ENCODE data around the gene CPLANE2.
"Not testable (repeated sequence)": the region's sequence is repeated elsewhere in the genome, so short reads cannot be mapped to it uniquely, and the experiment has no call there.

The CPLANE2 gene

DNA sequence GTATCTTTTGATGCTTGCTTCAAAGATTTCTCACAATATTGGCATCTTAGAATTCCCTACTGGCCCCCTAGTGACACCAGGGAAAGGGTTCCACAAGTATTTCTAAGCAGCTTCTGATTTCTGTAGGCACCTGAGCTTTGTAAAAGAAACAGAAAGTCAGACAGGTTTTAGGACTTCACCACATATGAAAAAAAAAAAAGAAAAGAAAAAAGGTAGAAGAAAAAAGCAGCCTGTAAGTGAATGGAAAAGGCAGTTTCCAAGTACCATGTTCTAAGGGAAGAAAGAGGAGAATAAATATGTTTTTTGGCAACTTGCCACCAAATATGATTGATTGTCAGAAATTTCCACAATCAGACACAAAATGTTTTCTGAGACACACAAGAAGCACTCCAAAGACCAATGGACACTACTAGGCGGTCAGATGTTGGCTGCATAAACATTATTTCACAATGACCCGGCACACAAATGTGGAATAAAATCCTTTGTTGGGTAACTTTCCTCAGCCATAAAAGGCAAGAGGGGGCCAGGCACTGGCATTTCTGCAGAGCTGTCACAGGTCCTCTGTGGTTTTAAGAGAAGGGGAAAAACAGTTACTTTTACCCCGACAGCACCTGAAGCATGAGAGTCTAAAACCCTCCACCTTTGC is 12.7 kb upstream of the CPLANE2 start:
- TF ChIP-seq, protein P1, sequence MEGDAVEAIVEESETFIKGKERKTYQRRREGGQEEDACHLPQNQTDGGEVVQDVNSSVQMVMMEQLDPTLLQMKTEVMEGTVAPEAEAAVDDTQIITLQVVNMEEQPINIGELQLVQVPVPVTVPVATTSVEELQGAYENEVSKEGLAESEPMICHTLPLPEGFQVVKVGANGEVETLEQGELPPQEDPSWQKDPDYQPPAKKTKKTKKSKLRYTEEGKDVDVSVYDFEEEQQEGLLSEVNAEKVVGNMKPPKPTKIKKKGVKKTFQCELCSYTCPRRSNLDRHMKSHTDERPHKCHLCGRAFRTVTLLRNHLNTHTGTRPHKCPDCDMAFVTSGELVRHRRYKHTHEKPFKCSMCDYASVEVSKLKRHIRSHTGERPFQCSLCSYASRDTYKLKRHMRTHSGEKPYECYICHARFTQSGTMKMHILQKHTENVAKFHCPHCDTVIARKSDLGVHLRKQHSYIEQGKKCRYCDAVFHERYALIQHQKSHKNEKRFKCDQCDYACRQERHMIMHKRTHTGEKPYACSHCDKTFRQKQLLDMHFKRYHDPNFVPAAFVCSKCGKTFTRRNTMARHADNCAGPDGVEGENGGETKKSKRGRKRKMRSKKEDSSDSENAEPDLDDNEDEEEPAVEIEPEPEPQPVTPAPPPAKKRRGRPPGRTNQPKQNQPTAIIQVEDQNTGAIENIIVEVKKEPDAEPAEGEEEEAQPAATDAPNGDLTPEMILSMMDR (IDR thresholded peaks at IDR 0.05; ENCODE audit: borderline replicate concordance, insufficient read depth, low read depth, low read length) = no peak
- H3K4me3 ChIP-seq (ENCODE audit: low read depth, low read length) = no peak overlapping the region

DNA sequence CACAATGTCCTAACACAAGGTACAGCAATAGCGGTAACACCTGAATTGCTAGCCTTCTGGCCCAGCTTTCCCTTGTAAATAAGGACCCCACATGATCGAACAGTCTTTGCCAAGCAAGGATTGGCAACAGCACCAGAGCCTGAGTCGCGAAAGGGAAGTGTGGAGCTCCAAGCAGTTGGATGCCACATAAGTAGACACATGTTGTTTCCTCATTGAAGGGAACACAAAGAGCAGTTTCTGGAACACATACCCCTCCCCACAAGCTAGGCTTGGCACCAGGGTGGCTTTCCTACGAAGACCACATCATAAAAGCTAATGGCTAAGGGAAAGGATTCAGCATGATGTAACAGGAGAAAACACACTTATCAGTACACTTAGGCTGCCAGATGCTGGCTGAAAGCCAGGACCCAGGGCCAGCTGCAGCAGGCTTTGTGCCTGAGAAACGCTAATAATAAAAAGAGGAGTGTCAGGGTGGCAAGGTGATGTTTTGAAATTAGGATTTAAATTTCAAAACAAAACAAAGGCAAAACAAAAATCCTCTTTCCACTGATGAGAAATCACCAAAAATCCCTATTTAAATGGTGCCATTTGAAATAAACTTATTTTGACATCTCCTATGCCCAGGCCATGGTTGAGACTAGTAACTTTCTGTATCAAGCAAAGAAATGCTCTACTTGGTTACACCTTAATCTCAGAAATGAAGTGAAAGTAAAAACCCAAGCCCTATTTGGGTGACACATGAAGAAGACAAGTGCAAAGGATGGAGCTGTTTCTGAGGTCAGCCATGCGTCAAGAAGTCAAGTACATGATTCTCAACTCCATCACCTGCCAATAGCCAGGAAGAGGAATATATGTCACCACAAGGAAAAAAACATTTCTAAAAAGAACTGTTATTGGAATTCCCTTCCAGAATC is 11.9 kb upstream of the CPLANE2 start:
- no peak overlapping the region for H3K4me3 ChIP-seq (ENCODE audit: low read depth, low read length)
- TF ChIP-seq, protein P1 (IDR thresholded peaks at IDR 0.05; ENCODE audit: borderline replicate concordance, insufficient read depth, low read depth, low read length) = no peak

DNA sequence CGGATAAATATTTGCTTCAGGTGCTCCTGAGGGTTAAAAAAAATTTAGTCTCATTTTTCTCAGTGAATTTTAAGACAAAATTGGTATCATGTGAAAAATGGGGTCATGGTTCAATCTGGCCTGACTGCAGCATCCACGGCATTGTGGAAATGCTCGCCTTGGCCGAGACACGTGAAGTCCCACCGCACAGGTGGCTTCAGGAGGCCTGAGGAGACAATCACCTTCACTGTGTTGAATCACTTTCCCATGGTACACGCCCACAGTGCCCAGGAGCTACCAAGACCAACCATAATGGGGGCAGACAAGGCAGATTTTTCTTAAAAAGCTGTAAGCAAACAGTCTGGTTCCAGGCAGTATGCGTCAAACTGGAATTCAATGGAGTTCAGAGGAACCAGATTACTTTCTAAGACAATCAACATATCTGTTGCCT is 11.0 kb upstream of the CPLANE2 start:
- no peak overlapping the region for H3K4me3 ChIP-seq (ENCODE audit: low read depth, low read length)

DNA sequence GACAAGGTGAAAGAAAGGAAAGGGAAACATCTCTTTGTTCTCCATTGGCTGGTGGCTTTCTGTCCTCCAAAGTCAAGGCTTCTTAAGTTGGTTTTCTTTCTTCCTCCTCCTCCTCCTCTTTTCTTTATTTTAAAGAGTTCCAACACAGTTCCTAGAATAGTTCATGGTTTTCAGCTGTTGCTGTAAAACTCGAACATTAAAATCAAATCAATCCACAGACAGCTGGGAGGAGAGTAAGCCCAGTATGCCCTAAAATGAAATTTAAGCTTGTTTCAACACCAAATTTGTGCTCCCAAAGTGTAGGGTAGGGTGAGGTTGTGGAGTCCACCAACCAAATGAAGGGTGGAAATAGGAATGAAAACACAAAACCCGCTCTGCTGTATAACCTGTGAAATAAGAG is 10.5 kb upstream of the CPLANE2 start:
- H3K4me3 ChIP-seq (ENCODE audit: low read depth, low read length) = no peak overlapping the region
- TF ChIP-seq, protein P1 (IDR thresholded peaks at IDR 0.05; ENCODE audit: borderline replicate concordance, insufficient read depth, low read depth, low read length) = no peak

More for the DNA sequence above, 11.0 kb upstream of the CPLANE2 start:
- TF ChIP-seq, protein P1 (IDR thresholded peaks at IDR 0.05; ENCODE audit: borderline replicate concordance, insufficient read depth, low read depth, low read length) = no peak

DNA sequence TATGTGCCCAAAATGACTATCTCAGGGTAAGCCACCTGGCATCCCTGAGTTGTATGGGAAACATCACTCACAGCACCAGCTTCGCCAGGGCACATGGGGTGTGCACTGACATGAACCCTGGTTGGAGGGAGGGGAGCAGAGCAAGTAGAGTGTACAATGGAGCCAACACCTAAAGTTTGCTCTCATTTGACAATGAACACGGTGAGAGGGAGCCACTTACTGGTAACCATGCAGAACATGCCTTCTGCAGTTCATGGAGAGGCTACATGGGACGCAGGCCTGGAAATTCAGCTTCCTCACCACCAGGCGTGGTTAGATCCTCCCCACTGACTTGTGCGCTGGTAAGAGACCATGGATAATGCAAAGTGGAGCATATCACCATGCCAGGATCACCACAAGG is 10.0 kb upstream of the CPLANE2 start:
- TF ChIP-seq, protein P1 (IDR thresholded peaks at IDR 0.05; ENCODE audit: borderline replicate concordance, insufficient read depth, low read depth, low read length) = no peak
- no peak overlapping the region for H3K4me3 ChIP-seq (ENCODE audit: low read depth, low read length)

DNA sequence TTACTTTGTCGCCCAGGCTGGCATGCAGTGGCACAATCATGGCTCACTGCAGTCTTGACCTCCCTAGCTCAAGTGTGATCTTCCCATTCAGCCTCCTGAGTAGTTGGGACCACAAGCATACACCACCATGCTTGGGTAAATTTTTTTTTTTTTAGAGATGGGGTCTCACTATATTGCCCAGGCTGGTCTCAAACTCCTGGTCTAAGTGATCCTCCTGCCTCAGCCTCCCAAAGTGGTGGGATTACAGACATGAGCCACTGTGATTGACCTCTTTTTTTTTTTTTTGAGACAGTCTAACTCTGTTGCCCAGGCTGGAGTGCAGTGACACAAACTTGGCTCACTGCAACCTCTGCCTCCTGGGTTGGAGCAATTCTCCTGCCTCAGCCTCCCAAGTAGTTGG is 9.3 kb upstream of the CPLANE2 start:
- not testable (repeated sequence) for H3K4me3 ChIP-seq (ENCODE audit: low read depth, low read length)

DNA sequence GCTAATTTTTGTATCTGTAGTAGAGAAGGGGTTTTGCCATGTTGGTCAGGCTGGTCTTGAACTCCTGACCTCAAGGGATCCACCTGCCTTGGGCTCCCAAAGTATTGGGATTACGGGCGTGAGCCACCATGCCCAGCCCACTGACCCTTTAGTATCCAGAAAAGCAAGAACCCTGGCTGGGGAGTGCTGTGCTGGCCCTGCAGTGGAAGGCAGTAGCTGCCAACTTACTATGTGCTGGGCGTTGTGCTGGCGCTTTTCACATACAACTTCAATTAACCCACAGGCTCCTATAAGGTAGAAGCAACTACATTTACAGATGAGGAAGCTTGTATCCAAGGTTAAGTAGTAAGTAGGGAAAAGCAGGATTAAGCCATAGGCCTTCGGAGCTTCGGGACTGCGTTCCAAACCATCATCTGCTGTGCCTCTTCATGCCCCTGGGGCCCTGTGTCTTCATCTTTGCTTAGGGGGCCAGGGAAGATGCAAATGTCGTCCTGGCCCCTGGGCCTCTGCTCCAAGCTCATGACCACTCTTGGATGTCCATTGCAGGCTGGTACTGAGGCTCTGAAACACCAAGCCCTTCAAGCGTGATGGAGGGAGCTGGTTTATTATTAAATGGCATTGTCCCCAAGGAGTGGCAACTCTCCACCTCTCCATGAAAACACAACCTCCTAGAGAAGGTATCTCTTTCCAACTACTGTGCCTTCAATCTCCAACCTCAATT is 8.7 kb upstream of the CPLANE2 start:
- TF ChIP-seq, protein P1 (IDR thresholded peaks at IDR 0.05; ENCODE audit: borderline replicate concordance, insufficient read depth, low read depth, low read length) = no peak
- H3K4me3 ChIP-seq (ENCODE audit: low read depth, low read length) = no peak overlapping the region
